Fibroblast of pulmonary artery (primary cell): Measurements from ENCODE around the gene TGFBI.
A peak's percentile ranks its signal among the peaks of the same experiment; 100 is the strongest.

Experiments used
- DNase-seq: peaks from one replicate; pipeline ENCODE4 v3.0.0-alpha.2; 2010; ENCODE audit warnings: low read depth
- H3K4me3 ChIP-seq: replicated peaks from 2 replicates; pipeline ENCODE4 v1.5.1; 2011; ENCODE audit warnings: low read depth, mild to moderate bottlenecking, control low read depth, low read length, moderate library complexity
- TF ChIP-seq, protein P1 (sequence below): IDR thresholded peaks from 2 replicates; pipeline ENCODE4 v1.5.1; 2011; ENCODE audit warnings: mild to moderate bottlenecking, control low read depth, low read length, inconsistent platforms; ENCODE audit errors: missing control alignments

The TGFBI gene

GRCh38 chr5:136012041-136012804, 16.6 kb upstream of the TGFBI start:
- DNase-seq, result peak; percentile 85
- H3K4me3 ChIP-seq, result no peak overlapping the region
- TF ChIP-seq, protein P1, sequence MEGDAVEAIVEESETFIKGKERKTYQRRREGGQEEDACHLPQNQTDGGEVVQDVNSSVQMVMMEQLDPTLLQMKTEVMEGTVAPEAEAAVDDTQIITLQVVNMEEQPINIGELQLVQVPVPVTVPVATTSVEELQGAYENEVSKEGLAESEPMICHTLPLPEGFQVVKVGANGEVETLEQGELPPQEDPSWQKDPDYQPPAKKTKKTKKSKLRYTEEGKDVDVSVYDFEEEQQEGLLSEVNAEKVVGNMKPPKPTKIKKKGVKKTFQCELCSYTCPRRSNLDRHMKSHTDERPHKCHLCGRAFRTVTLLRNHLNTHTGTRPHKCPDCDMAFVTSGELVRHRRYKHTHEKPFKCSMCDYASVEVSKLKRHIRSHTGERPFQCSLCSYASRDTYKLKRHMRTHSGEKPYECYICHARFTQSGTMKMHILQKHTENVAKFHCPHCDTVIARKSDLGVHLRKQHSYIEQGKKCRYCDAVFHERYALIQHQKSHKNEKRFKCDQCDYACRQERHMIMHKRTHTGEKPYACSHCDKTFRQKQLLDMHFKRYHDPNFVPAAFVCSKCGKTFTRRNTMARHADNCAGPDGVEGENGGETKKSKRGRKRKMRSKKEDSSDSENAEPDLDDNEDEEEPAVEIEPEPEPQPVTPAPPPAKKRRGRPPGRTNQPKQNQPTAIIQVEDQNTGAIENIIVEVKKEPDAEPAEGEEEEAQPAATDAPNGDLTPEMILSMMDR, result no peak

GRCh38 chr5:136013559-136013958, 15.2 kb upstream of the TGFBI start:
- no peak overlapping the region for H3K4me3 ChIP-seq
- no peak for DNase-seq
- TF ChIP-seq, protein P1, result no peak

- TF ChIP-seq, protein P1, result no peak
- no peak for DNase-seq
- no peak overlapping the region for H3K4me3 ChIP-seq
Observed at GRCh38 chr5:136014049-136015002, 14.5 kb upstream of the TGFBI start.

DNA sequence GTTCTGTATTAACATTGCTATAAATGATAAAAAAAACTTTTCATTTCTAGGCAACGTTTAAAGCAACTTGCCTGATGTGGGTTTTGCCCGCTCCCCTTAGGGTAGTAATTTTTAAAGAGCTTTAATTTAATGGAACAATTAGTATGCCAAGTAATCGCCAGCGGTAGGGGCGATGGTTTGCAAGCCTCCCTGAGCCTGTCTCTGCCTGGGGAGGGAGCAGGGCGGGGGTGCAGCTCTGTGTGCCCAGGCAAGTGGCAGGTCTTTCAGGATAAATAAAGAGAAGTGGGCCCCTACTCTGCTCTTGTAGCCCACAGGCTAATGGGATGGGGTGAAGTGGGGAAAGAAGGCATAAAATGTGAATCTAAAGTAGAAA, 13.8 kb upstream of the TGFBI start:
- H3K4me3 ChIP-seq, result no peak overlapping the region
- TF ChIP-seq, protein P1, result no peak
- DNase-seq, result no peak

DNA sequence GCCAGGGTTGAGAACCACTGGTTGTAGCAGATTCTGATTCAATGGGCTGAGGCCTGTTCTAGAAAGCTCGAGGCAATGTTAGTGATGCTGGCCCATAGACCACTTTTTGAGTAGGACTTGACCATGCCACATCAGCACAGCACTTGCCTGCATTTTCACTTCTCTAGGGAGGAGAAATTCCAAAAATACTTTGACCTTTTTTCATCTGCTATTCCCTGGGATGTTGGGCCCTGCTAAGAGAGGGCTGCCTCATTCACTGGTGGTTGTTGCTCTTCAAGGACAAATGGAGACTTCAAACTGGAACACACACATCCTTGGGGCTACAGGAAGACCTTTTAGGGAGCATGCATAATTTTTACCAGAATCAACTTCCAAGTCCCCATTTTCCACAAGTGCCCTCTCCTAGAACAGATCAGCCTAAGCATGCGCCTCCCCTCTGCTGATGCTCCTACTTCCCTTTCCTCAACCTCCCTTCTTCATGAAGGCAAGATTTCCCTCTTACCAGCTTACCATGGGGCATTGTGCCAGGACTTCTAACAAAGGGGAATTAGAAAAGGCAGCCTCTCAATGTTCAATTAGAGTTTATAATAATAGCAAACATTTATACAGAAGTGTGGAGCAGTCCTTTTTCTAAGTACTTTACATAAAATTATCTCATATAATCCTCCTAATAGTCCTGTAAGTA, 12.7 kb upstream of the TGFBI start:
- TF ChIP-seq, protein P1, result no peak
- DNase-seq, result no peak
- no peak overlapping the region for H3K4me3 ChIP-seq

DNA sequence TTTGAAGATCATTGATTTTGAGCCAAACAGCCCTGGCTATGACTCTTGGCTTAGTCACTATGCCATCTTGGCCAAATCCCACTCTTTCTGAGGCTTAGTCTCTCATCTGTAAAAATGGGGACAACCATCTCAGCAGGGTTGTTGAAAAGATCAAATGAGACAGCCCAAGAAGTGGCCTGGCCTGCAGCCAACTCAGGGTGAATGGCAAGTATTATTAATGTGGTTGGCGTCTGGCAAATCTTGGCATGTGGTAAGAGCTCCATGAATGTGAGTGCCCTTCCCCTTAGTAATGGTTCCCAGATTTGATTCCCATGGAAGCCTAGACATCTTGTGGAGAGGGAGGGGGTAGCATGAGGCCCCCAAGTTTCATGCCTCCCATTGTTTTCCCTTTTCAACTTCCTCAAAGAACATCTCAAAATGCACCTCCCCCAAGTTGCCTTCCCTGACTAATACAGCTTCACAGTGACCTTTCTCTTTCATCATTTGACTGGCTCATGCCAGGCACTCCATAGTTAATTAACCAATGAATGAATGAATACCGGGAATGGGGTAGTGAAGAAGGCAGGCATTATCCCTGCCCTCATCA, 11.8 kb upstream of the TGFBI start:
- TF ChIP-seq, protein P1, result no peak
- DNase-seq, result peak; percentile 85
- H3K4me3 ChIP-seq, result no peak overlapping the region
